RKO (cell line): Measurements from ENCODE around the gene ANOS1.

ENCODE experiments used
- DNase-seq: peaks from one replicate; pipeline ENCODE4 v3.0.0-alpha.2; 2016; ENCODE audit warnings: low spot score

ANOS1 gene

DNA sequence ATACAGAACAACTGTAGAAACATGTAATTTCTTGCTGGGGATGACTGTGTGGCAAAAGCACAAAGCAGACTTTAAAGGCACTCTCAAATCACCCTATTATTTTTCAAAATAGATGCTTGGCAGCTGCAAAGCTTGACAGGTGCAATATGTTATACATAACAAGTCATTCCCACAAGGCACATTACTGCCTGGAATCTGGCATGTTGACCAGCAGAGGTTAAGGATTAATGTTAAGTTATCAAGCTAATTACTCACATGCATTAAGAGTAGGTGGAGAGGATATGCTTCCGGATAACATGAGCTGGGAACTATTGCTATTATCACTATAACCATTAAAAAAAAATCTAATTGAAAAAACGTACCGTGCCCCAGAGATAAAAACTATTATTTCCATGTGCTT is 17.8 kb downstream of the ANOS1 start:
- no peak for DNase-seq

DNA sequence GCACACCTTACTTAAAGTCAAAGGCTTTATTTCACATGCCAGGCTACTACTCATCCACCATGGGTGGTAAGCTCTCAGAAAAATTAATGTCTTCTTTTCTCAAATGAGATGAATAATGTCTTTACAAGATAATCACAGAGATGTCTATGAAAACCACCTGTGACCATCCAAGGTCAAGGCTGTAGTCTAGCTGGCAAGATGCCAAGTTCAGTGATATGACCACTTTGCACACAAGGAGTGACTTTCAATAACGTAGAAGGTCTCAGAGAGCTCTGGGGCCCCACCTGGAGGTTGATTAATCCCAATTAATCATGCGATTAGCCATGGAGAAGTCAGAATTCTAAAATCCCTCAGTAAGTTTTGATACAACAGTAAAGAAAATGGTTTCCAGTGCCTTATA is 20.5 kb downstream of the ANOS1 start:
- DNase-seq = no peak

DNA sequence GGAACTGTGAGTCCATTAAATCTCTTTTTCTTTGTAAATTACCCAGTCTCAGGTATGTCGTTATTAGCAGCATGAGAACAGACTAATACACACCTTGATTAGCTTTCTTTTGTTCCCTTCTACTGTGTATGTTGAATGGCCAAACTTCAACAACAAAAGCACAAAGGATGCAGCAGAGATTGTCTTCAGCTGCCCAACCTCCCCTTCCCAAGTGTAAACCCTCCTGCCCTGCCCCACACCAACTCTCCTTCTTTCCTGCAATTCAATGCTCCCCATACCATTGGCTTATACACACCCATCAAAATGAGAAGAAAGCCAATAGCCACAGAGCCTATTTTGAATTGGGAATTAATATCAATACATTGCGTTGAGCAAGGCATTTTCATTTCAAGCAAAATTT is 27.8 kb downstream of the ANOS1 start:
- DNase-seq = no peak

DNA sequence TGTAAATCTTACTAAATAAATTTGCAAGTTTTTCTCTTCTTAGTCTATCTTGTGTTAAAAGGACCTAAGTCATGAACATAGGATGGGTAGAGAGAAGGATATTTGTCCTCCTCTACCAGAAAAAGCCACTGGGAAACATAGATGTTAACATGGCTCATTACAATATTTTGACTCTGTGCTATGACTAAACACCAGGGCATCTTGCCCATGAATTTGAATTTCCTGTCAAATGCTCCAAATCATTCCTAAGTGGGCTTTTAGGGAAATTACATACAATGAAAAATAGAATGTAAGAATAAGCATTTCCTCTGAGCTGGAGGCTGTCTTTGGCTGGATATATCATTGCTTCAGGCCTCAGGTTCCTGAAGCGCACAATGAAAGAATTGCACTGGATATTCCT is 39.1 kb downstream of the ANOS1 start:
- DNase-seq = no peak

DNA sequence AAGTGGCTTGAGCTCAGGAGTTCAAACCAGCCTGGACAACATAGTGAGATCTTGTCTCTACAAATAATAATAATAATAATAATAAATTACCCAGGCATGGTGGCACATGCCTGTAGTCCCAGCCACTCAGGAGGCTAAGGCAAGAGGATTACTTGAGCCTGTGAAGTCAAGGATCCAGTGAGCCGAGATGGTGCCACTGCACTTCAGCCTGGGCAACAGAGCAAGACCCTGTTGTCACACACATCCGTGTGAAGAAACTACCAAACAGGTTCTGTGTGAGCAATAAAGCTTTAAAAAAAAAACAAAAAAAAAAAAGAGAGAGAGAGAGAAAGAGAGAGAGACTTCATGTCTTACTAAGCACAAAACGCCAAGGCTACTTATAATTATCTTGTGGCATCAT is 42.5 kb downstream of the ANOS1 start:
- no peak for DNase-seq

DNA sequence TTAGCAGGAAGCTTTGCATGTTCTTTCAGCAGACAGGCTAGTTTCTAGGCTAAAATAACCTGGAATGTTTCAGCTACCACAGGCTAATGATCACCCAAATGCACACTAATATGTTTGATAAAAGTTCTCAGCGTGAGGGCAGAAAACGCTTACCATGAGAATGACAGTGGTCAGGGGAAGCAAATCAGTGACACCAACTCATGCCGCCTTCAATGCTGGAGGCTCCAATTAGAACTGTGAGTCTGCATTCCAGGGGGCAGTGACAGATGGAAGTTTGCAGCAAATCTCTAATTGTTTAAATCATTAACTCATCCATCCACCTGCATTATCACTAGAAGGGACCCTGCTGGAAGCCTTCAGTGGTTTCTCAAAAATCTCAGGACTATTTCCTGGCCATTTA is 43.2 kb downstream of the ANOS1 start:
- no peak for DNase-seq

DNA sequence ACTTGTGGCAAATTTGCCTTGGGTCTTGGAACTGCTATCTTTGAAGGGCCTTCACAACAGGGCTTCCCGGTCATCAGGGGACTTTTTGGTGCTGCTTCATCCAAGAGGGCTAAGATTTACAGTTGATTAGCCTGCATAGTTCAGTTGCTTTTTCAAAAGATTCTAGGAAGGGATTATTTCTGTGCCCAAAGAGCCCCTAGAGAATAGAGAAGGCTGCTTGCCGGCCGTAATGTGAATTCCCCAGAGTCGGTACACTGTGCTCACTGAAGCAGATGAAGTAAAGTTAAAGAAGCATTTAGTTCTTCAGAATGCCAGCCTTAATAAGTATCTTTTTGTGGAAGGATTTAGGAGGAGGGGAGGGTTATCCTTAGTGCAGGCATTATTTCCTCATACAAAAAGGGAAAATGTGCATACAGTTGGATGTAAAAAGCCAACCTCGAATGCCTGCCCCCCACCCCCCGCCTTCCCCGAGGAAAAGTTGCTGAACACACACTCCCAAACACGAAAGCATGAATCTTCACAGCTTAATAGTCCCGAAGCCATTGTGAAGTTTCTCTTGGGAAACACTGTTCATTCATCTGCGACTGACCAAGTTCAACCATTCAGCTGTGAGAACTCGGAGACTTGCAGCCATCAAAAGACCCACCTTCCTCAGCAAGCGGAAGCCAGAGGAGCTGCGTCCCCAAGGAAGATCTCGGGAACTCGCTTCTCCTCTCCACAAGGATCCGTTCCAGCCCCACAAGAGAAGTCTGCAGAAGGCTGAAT is 47.6 kb downstream of the ANOS1 start:
- DNase-seq = no peak

DNA sequence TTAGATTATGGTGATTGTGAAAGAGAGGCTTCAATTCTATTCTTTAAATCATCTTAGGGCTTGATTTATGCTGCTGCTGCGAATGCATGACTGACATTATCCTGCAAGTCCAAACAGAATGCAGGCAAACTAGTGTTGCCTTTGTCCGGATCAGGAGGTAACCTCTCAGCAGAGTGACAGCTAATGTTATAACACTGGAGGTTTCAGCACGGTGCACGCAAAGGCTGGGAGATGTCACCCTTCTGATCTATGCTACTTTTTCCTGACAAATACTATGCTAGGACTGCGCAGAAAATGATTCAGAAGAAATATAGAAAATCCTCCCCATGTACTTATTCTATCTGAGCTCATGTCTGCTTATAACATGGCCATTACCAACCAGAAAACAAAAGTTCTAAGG is 48.2 kb downstream of the ANOS1 start:
- DNase-seq = no peak

DNA sequence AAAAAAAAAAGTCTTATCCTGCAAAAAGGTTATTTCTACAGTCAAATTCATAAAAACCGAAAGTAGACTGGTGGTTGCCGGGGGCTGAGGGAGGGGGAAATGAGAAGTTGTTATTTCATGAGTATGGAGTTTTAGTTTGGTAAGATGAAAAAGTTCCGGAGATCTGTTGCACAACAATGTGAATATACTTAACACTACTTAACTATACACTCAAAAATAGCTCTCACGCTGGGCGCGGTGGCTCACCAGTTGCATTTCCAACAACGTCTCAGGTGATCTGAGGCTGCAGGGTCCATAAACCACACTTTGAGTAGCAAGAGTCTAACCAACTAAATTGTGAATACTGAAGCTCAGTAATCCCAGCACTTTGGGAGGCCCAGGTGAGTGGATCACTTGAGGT is 52.4 kb downstream of the ANOS1 start:
- no peak for DNase-seq

DNA sequence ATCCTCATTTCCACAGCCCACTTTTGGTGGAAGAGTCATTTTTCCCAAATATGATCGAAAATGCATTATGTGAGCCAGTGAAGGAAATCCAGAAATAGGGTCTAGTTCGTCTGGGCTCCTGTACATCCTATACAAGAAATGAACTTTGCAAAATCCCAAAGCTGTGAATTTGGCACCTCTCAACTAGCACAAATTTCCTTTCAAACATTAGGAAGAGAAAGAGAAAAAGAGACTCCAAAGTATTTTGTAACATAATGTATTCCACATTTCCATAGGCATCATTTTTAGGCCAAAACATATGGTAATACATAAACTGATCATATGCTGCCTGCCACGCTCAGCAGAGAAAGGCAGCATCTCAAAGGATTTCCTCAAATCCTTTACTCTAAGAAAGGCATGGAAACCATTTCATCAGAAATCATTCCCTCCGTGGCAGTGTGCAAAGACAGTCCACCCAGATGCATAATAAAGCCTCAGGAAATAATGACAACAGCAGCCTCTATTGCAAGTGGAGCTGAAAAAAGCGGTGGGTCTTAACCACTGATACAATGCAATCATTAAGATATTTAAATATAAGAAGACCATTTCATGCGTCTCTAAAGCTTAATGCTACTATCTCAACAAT is 56.8 kb downstream of the ANOS1 start:
- no peak for DNase-seq

DNA sequence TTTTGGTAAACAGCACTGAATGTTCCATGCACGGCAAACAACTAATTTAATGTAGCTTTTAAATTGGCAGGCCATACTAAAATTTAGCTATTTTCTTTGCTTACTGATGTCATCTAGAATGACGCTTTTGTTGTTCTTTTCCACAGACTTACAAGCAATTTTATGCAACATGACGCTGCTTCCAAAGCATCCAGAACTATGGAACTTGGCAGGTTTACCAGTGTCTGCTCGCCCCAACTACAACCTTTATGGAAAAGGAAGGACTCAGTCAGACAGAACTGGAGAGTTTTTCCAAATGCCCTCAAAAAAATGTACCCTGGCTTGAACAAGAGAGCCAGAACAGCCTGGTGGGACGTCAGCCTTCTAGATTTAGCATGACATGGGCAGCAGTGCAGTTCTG is 58.7 kb downstream of the ANOS1 start:
- DNase-seq = no peak

DNA sequence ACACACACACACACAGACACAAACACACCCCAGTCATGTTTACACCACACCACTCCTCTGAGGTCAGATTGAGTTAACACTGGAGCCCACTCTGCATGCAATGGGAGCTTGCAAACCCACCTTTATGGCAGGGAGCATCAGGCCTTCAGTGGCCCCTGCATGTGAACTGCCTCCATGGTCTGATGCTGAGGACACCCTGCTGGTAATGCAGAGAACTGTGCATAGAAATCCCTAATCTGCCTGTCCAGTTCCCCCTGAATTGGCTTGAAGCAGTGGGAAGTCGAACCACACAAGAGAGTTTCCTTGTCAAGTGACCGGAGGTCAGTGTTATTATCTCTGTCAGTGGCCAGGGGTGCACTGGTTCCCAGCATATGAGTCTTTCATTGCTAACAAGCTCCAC is 59.8 kb downstream of the ANOS1 start:
- no peak for DNase-seq

DNA sequence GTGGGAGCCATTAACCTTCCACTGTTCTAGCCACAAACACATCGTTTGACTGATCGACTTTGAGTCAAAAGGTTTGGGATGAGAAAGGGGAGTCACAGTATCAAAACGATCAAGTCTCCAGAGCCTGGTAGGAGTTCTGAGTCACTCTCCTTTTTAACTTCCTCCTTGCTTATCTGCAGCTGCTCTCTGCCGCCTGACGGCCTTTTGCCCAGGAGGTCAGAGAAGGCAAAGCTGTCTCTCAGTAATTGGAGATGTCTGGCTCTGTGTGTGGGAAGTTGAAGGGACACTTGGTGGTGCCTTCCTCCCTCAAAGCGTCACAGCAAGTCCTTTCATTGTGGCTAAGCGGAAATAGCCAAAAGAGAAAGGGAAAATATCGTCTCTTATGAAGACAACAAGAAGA is 63.1 kb downstream of the ANOS1 start:
- no peak for DNase-seq

DNA sequence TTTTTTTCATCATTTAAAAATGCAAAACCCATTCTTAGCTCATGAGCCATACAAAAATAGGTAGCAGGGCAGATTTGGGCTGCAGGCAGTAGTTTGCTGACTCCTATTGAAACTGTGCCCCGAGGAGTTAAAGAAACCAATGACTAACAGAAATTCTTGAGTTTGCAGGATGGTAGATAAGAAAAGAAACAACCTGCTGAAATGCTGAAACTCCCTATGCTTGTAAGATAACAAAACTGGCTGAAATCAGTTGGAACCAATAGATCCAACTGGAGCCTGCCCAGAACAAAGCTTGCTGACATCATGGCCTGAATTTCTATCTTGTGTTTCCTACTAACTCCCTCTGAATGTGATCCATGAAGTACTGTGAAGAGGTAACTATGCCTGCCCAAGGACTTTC is 68.6 kb downstream of the ANOS1 start:
- DNase-seq = no peak

DNA sequence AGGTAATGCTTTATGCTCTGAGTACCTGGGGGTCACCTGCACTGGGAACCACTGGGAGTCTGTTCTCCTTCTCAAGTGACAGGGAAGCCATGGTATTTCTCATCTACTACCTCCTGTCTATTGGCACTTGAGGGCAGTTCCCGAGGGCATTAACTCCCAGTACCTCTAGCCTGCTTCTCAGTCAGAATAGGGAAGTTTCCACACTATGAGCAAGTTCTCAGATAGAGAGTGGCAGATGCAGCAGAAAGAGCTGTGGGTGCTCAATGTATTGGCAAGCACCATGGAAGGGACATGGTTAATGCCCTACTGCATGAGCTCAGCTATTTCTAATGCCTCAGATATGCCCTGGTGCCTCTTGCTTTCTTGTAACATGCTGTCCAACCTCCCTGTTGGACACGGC is 74.1 kb downstream of the ANOS1 start:
- DNase-seq = no peak

DNA sequence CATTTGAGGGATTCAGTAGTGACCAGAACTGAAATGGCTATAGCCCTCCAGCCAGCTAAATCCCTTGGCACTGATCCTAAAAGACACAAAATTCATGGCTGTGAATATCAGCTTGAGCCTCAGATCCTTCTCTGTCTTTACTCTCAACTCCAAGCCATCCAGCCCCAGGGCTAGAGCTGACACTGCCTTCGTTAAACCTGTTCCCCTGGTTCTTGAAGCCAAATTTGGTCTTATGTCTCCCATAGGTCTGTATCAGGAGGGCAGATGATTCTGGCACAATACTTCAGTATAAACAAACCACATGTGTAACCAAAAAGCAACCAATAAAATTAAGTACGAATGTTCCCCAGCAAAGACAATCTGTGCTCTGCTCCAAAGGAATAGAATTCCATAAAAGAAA is 78.0 kb downstream of the ANOS1 start:
- no peak for DNase-seq

DNA sequence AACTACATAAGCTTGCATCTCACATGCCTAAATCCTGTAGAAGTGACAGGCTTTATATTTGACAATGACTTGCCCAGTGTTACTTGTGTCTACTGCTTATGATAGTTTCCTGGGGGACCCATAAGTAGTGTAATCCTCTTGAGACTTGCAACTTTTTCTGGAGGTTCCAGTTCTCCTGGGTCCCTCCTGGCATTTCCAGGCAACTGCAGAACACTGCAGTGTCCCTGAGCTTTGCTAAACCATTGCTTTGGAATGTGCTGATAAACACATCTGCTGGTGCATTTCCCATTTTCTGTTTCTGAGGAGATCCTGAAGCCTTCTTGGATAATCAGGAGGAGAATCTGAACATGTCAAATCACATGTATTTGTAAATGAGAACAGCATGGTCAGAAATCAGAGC is 82.0 kb downstream of the ANOS1 start:
- DNase-seq = no peak

DNA sequence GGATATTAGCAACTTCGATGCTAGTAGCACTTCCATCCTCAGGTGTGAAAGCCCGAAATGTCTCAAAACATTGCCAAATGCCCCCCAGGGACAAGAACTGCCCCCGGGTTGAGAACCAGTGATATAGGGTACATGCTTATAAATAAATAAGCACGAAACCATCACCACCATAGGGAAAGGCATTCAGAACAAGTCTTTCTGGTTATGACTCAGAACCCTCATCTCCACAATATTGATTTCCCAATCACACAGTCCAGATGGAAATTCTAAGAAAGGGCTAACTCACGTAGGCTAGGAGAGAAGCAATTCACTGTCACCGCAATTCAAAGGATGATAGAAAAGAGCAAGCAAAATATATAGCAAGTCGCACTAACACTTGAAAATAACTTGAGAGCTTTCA is 84.8 kb downstream of the ANOS1 start:
- no peak for DNase-seq

DNA sequence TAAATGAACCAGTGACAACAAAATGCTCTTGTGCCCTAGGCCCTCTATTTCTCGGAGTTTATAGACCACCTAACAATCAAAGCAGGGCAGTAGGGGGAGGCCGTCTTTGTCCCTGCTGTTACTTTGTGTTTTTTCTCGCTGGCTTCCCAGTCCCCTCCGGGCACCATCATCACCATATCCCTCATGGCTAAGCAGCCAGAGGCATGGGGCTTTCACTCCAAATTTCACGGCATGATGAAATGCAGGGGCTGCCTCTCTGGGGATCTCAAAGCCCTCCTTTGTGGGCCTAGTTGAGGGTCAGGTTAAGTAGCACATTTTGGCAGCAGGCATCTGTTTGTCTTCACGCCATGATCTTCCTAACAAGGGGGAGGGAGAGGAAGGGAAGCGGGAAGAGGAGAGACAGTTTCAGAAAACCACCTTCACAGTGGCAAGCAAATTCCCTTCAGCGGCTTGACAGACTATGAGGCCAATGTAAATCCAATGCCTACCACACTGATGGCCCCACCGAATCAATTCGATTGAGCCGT is 91.9 kb downstream of the ANOS1 start:
- no peak for DNase-seq

DNA sequence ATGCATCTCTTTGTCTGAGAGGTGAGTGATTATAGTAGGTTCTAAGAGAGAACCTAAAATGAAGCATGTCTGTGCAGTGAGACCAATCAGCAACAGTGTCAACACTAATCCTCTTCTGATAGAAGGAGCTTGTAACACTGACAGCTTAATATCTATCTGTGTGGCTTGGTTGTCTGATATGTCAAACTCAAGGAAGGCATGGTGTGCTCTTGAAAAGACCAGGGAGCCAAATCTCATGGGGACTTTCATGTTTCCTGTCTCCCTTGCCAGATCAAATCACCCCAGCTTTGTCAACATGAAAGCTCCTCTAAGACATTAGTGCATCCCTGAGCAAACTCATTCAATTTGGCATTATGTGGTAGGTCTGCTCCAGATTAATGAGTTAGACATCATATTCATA is 95.4 kb downstream of the ANOS1 start:
- DNase-seq = no peak

DNA sequence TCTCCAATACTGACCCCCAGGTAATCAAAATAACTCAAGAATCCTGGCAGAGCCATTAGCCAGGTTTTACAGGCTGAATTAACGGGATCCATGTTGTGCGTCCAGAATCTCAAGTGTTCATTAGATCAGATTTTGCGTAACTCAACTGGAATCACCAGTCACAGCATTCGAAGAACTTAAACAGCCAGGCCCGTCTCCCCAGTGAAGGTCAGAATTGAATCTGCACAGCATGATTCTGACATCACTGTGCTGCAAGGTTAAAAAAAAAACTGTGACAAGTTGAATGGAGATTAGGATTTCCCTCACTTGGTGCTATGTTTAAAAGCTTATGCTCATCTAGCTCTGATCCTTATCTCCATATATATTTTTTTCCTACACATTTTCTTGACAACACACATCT is 96.1 kb downstream of the ANOS1 start:
- DNase-seq = no peak

DNA sequence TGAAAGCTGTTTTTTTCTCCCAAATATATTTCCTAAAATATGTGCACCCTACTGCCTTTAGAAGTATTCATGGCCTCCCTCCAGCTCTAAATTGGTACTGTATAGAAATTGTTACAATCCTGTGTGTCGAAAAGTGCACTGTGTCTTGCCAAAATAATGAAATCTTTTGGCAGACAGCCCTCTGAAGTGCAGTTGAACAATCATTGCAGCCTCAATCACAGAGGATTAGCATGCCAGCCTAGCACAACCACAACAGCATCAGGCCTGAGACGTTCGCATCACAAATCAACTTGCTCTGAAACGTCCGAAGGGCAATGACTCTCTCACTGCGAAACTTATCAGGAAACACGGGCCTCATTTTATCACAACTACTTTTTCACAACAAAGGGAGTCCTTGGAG is 99.0 kb downstream of the ANOS1 start:
- DNase-seq = no peak

DNA sequence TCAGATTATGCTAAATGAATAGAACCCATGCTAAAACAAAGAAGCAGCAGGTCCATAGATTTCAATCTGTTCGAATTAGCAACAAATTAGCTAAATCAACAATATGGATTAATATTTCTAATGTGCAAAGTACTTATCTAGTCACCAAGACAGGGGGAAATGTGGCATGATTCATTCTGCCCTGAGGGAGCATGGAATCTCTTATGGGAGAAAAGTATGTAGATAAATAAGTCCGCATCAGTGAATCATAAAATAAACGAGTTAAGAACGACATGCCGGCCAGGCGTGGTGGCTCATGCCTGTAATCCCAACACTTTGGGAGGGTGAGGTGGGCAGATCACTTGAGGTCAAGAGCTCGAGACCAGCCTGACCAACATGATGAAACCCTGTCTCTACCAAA is 102.1 kb downstream of the ANOS1 start:
- DNase-seq = no peak

DNA sequence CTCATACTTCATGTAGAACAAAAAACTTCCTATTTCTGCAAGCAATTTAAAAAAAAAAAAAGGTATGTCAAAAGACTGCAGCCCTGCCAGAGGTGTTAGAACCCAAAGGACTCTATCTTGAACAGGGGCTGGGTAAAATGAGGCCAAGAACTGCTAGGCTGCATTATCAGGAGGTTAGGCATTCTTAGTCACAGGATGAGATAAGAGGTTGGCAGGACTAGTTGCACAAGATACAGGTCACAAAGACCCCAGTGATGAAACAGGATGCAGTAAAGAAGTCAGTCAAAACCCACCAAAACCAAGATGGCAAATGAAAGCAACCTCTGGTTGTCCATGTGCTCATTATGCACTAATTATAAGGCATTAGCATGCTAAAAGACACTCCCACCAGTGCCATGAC is 104.1 kb downstream of the ANOS1 start:
- no peak for DNase-seq
